Gastroesophageal sphincter (tissue), 4 donors: ENCODE results near the gene TSPAN4. TPM values are rescaled to one million over a fixed set of nuclear protein-coding genes. Genes with fewer than 3 reads are reported as not detected.
A peak's percentile ranks its signal among the peaks of the same experiment; 100 is the strongest.

Experiments used
- ATAC-seq: fragments of 150-250 bp; one replicate; pipeline ENCODE4 v1.9.1; 2016; ENCODE audit warnings: mild to moderate bottlenecking, moderate library complexity
- H3K27ac ChIP-seq, 4 donors: fragments of 200-600 bp; sonication (generic) in 3 of 4; 1 replicate in 3 of 4; 2 replicates in 1 of 4; pipeline ENCODE4 v1.5.1; 2016 to 2019
- H3K27me3 ChIP-seq: fragments of 200-600 bp; sonication (generic); one replicate; pipeline ENCODE4 v1.5.1; 2019
- H3K36me3 ChIP-seq, 2 donors: fragments of 200-600 bp; sonication (generic); one replicate each; pipeline ENCODE4 v1.5.1; 2019; ENCODE audit warnings: control low read depth in 1 of 2
- H3K4me1 ChIP-seq, 3 donors: fragments of 200-600 bp; sonication (generic); 1 replicate in 2 of 3; 2 replicates in 1 of 3; pipeline ENCODE4 v1.5.1; 2016 to 2019; ENCODE audit warnings: control low read depth in 2 of 3
- H3K4me3 ChIP-seq, 2 donors: fragments of 200-600 bp; sonication (generic); one replicate each; pipeline ENCODE4 v1.5.1; 2019; ENCODE audit warnings: mild to moderate bottlenecking in 1 of 2, moderate library complexity in 1 of 2
- H3K9me3 ChIP-seq, 3 donors: fragments of 200-600 bp; sonication (generic); one replicate each; pipeline ENCODE4 v1.5.1; 2017 to 2019; ENCODE audit warnings: control low read depth in 2 of 3
- EP300 ChIP-seq: sonication (generic); formaldehyde crosslinking; IDR thresholded peaks from one replicate; pipeline ENCODE4 v1.6.1; 2017; ENCODE audit warnings: antibody characterized with exemption, mild to moderate bottlenecking
- POLR2A ChIP-seq, 2 donors: fragments of 450-650 bp; IDR thresholded peaks; one replicate each; pipeline ENCODE4 v1.6.1; 2017; ENCODE audit warnings: antibody characterized with exemption in 2 of 2, mild to moderate bottlenecking in 2 of 2, moderate library complexity in 1 of 2
- POLR2AphosphoS5 ChIP-seq: sonication (generic); formaldehyde crosslinking; IDR thresholded peaks from one replicate; pipeline ENCODE4 v1.6.1; 2017; ENCODE audit warnings: antibody characterized with exemption
- WGBS, 2 donors: methylation state at CpG; one replicate each; pipeline ENCODE4 v1.1.5; 2018; ENCODE audit warnings: low coverage in 1 of 2; 5-methylcytosine and 5-hydroxymethylcytosine counted together
- total RNA-seq, 4 donors: library from RNA; depleted of rRNA; stranded (reverse); fragments of >200 nt; gene quantifications; one replicate each; pipeline ENCODE4 v1.1.0, GENCODE V29; 2016
- TF ChIP-seq, protein P1 (sequence below), 4 experiments: fragments of 200-600 bp in 2 of 4; fragments of 450-650 bp in 2 of 4; sonication (generic) in 1 of 4; IDR thresholded peaks; one replicate each; pipeline ENCODE4 v1.5.1; 2017 to 2019; ENCODE audit warnings: antibody characterized with exemption in 4 of 4, mild to moderate bottlenecking in 2 of 4, moderate library complexity in 2 of 4

The TSPAN4 gene
- total RNA-seq, 4 donors from 2014 or later: 66.5 to 115 (median 112) TPM

- TF ChIP-seq, protein P1, sequence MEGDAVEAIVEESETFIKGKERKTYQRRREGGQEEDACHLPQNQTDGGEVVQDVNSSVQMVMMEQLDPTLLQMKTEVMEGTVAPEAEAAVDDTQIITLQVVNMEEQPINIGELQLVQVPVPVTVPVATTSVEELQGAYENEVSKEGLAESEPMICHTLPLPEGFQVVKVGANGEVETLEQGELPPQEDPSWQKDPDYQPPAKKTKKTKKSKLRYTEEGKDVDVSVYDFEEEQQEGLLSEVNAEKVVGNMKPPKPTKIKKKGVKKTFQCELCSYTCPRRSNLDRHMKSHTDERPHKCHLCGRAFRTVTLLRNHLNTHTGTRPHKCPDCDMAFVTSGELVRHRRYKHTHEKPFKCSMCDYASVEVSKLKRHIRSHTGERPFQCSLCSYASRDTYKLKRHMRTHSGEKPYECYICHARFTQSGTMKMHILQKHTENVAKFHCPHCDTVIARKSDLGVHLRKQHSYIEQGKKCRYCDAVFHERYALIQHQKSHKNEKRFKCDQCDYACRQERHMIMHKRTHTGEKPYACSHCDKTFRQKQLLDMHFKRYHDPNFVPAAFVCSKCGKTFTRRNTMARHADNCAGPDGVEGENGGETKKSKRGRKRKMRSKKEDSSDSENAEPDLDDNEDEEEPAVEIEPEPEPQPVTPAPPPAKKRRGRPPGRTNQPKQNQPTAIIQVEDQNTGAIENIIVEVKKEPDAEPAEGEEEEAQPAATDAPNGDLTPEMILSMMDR (IDR thresholded peaks at IDR 0.05): peak in 2 of 4 experiments; percentile 5 to 8
- no peak for TF ChIP-seq POLR2A (IDR thresholded peaks at IDR 0.05)
- H3K27me3 ChIP-seq: no peaks in the 10 kb centered on the region
- H3K27ac ChIP-seq: peak overlapping the region; percentile 44 to 95 (median 95)
- peak; percentile 29 for ATAC-seq
- WGBS, 2 donors: 2 to 3% methylated on average over 6 to 27 of the region's 68 CpGs
- peaks cover 0 to 33% (median 10%) of the 10 kb centered on the region in 3 donors for H3K4me1 ChIP-seq
- peak overlapping the region; percentile 61 to 96 for H3K4me3 ChIP-seq
- no peaks in the 10 kb centered on the region for H3K9me3 ChIP-seq
- peaks cover 0 to 25% of the 10 kb centered on the region in 2 donors for H3K36me3 ChIP-seq
Measured at GRCh38 chr11:911031-911889, 68.6 kb downstream of the TSPAN4 start.

DNA sequence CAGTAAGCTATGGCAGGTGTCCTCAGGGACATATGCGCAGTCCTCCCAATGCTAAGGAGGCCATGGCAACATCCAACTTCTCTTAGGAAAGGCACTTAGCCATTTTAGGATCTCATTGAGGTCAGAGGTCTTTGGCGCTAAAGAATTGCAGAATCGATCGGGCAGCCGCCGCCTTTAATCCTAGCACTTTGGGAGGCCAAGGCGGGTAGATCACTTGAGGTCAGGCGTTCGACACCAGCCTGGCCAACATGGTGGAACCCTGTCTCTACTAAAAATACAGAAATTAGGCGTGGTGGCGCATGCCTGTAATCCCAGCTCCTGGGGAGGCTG is 69.2 kb downstream of the TSPAN4 start:
- Histone ChIP-seq H3K27me3 (no peaks in the 10 kb centered on the region), H3K36me3 (peaks cover 0 to 19% of the 10 kb centered on the region in 2 donors), H3K27ac (peak overlapping the region in 3 of 4 donors; percentile 95), H3K4me3 (peak overlapping the region in 1 of 2 donors; percentile 96), H3K9me3 (no peaks in the 10 kb centered on the region), H3K4me1 (peaks cover 0 to 33% (median 10%) of the 10 kb centered on the region in 3 donors)
- WGBS, 2 donors: 83 to 100% methylated on average over 1 to 2 of the region's 11 CpGs
- ATAC-seq: no peak
- no peak for TF ChIP-seq POLR2A (IDR thresholded peaks at IDR 0.05)
- TF ChIP-seq POLR2AphosphoS5: no peak
- TF ChIP-seq, protein P1 (IDR thresholded peaks at IDR 0.05): no peak
- TF ChIP-seq EP300: no peak

- no peak for ATAC-seq
- peaks cover 0 to 16% of the 10 kb centered on the region in 2 donors for H3K36me3 ChIP-seq
- no peaks in the 10 kb centered on the region for H3K9me3 ChIP-seq
- 87% methylated on average over 7 of the region's 14 CpGs; no CpG with 5 or more reads in 1 of the 2 donors for WGBS, 2 donors
- no peak overlapping the region for H3K4me3 ChIP-seq
- H3K4me1 ChIP-seq: peaks cover 0 to 33% (median 10%) of the 10 kb centered on the region in 3 donors
- TF ChIP-seq, protein P1 (IDR thresholded peaks at IDR 0.05): no peak
- no peaks in the 10 kb centered on the region for H3K27me3 ChIP-seq
- peak overlapping the region in 1 of 4 donors; percentile 95 for H3K27ac ChIP-seq
Measured at GRCh38 chr11:912266-912665, 69.6 kb downstream of the TSPAN4 start.

- peaks cover 0 to 8% of the 10 kb centered on the region in 2 donors for H3K36me3 ChIP-seq
- H3K27ac ChIP-seq: no peak overlapping the region
- no peak for TF ChIP-seq POLR2A (IDR thresholded peaks at IDR 0.05)
- TF ChIP-seq EP300: no peak
- TF ChIP-seq, protein P1 (IDR thresholded peaks at IDR 0.05): no peak
- TF ChIP-seq POLR2AphosphoS5: no peak
- H3K4me3 ChIP-seq: peak overlapping the region in 1 of 2 donors; percentile 4
- ATAC-seq: no peak
- H3K9me3 ChIP-seq: no peaks in the 10 kb centered on the region
- WGBS, 2 donors: 92 to 94% methylated on average over 3 of the region's 4 CpGs
- no peaks in the 10 kb centered on the region for H3K27me3 ChIP-seq
- peaks cover 0 to 33% (median 10%) of the 10 kb centered on the region in 3 donors for H3K4me1 ChIP-seq
Measured at GRCh38 chr11:913043-913442, 70.4 kb downstream of the TSPAN4 start.

DNA sequence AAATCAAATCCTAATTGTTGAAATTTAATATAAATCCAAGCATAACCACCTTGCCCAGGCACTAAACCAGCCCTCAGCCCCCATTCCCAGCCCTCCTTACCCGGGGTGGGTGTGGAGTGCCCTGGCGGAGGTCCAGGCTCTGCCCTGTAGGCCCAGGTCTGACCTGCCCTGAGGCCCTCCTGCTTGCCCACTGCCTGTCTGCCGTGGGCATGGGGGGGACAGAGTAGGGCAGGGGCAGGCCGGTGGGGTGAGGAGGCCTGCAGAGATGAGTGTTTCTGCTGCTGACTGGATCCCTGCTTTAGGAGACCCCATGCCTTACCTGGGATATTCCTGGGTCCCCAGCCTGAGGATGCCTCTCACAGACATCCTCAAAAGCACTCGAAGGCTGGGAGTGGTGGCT is 71.6 kb downstream of the TSPAN4 start:
- Histone ChIP-seq H3K27ac (peak overlapping the region in 3 of 4 donors; percentile 2 to 71 (median 23)), H3K9me3 (no peaks in the 10 kb centered on the region), H3K36me3 (no peaks in the 10 kb centered on the region), H3K4me1 (peaks cover 0 to 27% (median 13%) of the 10 kb centered on the region in 3 donors), H3K4me3 (peak overlapping the region in 1 of 2 donors; percentile 17), H3K27me3 (no peaks in the 10 kb centered on the region)
- no peak for ATAC-seq
- 40 to 67% methylated on average over 1 of the region's 5 CpGs for WGBS, 2 donors
- TF ChIP-seq EP300 (no peak), POLR2A (IDR thresholded peaks at IDR 0.05) (no peak), POLR2AphosphoS5 (no peak)
- TF ChIP-seq, protein P1 (IDR thresholded peaks at IDR 0.05): no peak
